Measurements from ENCODE around the gene PLPP7. TPM values are rescaled to one million over a fixed set of nuclear protein-coding genes. Genes with fewer than 3 reads are reported as not detected.
"Not testable (repeated sequence)": the region's sequence is repeated elsewhere in the genome, so short reads cannot be mapped to it uniquely, and the experiment has no call there.

The PLPP7 gene
- polyA plus RNA-seq, 1 donor (not counting 4 experiments of a cell fraction or from before 2014, with no cell fraction given): not detected

DNA sequence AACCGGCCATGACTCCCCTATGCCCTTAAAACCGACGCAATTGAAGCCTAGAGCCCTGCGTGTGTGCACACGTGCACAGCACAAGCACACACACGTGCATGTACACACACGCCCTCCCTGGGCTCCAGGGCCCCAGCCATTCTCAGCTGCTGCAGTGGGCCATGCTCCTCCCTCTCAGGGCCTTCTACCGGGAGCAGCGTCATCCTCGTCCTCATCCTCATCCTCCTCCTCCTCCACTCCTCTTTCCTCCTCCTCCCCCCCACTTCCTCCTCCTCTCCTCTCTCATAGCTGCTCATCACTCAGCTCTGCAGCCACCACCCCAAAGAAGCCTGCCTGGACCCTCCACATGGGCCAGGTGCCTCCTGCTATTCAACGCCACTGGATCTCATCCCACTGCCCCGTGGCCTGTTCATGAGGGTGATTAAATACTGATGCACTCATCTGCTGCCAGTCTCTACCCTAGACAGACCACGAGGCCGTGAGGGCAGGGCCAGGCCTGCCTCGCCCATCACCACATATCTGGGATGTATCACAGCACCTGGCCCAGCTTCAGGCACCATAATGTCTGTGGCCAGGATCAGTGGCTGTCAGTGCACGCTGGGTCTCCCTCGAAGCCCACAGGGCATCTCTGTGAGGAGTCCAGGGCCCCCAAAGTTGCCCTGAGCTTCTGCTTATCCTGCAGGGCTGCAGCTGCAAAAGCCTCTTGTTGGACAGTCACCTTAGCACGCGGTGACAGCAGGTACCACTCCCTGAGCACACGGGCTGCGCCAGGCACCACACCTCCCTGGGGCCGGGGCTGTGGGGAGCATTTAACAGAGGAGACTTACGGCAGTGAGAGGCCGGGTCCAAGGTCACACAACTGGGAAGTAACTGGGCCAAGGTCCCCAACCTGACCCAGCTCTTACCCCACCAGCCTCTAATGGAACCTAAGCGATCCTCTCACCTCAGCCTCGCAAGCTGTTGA, 23.0 kb upstream of the PLPP7 start:
- H3K79me2 ChIP-seq (ENCODE audit: control insufficient read depth, insufficient read depth, low read length): no peaks in the 10 kb centered on the region
- dilution Hi-C loops (cut with MboI; ENCODE audit: extremely low pct_ligation_motif_present, low sequenced_read_pairs): no loop called here
- H3K9me3 ChIP-seq (ENCODE audit: control insufficient read depth, low read depth, low read length): no peaks in the 10 kb centered on the region
- peak overlapping the region; percentile 31 for H3K9ac ChIP-seq (ENCODE audit: control insufficient read depth, extremely low read depth, insufficient read depth, low read length)
- H3K4me1 ChIP-seq (ENCODE audit: control insufficient read depth, extremely low read depth, insufficient read depth, low read length): peaks cover 13% of the 10 kb centered on the region
- H3K4me3 ChIP-seq (ENCODE audit: control insufficient read depth in 2 of 3, extremely low read depth in 1 of 3, insufficient read depth in 2 of 3, low read depth in 1 of 3, low read length in 3 of 3): no peak overlapping the region
- H2AFZ ChIP-seq (ENCODE audit: control insufficient read depth, low read length): peak overlapping the region; percentile 39
- H4K20me1 ChIP-seq (ENCODE audit: control insufficient read depth, extremely low read depth, insufficient read depth, low read length): no peaks in the 10 kb centered on the region
- H3K27me3 ChIP-seq (ENCODE audit: control insufficient read depth, extremely low read depth, insufficient read depth, low read length): no peaks in the 10 kb centered on the region
- peak overlapping the region; percentile 1 for H3K4me2 ChIP-seq (ENCODE audit: control insufficient read depth, extremely low read depth, insufficient read depth, low read depth, low read length)
- DNase-seq (ENCODE audit: low read depth, low spot score): peak; percentile 38
- H3K9me1 ChIP-seq (ENCODE audit: control insufficient read depth, extremely low read depth, insufficient read depth, low read length): no peaks in the 10 kb centered on the region
- H3K36me3 ChIP-seq (ENCODE audit: control insufficient read depth in 2 of 2, extremely low read depth in 1 of 2, insufficient read depth in 2 of 2, low read length in 2 of 2): no peaks in the 10 kb centered on the region
- no peak for TF ChIP-seq EZH2 (IDR thresholded peaks at IDR 0.05; ENCODE audit: low read length)
- H3K27ac ChIP-seq (ENCODE audit: control insufficient read depth, insufficient read depth, low read length): peak overlapping the region; percentile 18
- no peak for FAIRE-seq

GRCh38 chr9:131270171-131271015, 19.1 kb upstream of the PLPP7 start:
- H3K27ac ChIP-seq (ENCODE audit: control insufficient read depth, insufficient read depth, low read length): no peak overlapping the region
- H3K4me2 ChIP-seq (ENCODE audit: control insufficient read depth, extremely low read depth, insufficient read depth, low read depth, low read length): no peak overlapping the region
- dilution Hi-C loops (cut with MboI; ENCODE audit: extremely low pct_ligation_motif_present, low sequenced_read_pairs): no loop called here
- peaks cover 13% of the 10 kb centered on the region for H3K4me1 ChIP-seq (ENCODE audit: control insufficient read depth, extremely low read depth, insufficient read depth, low read length)
- no peak overlapping the region for H3K4me3 ChIP-seq (ENCODE audit: control insufficient read depth in 2 of 3, extremely low read depth in 1 of 3, insufficient read depth in 2 of 3, low read depth in 1 of 3, low read length in 3 of 3)
- H3K9me1 ChIP-seq (ENCODE audit: control insufficient read depth, extremely low read depth, insufficient read depth, low read length): no peaks in the 10 kb centered on the region
- H2AFZ ChIP-seq (ENCODE audit: control insufficient read depth, low read length): no peak overlapping the region
- FAIRE-seq: no peak
- H3K79me2 ChIP-seq (ENCODE audit: control insufficient read depth, insufficient read depth, low read length): no peaks in the 10 kb centered on the region
- no peaks in the 10 kb centered on the region for H3K36me3 ChIP-seq (ENCODE audit: control insufficient read depth in 2 of 2, extremely low read depth in 1 of 2, insufficient read depth in 2 of 2, low read length in 2 of 2)
- H3K9me3 ChIP-seq (ENCODE audit: control insufficient read depth, low read depth, low read length): no peaks in the 10 kb centered on the region
- peaks cover 5% of the 10 kb centered on the region for H3K27me3 ChIP-seq (ENCODE audit: control insufficient read depth, extremely low read depth, insufficient read depth, low read length)
- no peaks in the 10 kb centered on the region for H4K20me1 ChIP-seq (ENCODE audit: control insufficient read depth, extremely low read depth, insufficient read depth, low read length)
- DNase-seq (ENCODE audit: low read depth, low spot score): no peak
- no peak for TF ChIP-seq EZH2 (IDR thresholded peaks at IDR 0.05; ENCODE audit: low read length)
- TF ChIP-seq, protein P1, sequence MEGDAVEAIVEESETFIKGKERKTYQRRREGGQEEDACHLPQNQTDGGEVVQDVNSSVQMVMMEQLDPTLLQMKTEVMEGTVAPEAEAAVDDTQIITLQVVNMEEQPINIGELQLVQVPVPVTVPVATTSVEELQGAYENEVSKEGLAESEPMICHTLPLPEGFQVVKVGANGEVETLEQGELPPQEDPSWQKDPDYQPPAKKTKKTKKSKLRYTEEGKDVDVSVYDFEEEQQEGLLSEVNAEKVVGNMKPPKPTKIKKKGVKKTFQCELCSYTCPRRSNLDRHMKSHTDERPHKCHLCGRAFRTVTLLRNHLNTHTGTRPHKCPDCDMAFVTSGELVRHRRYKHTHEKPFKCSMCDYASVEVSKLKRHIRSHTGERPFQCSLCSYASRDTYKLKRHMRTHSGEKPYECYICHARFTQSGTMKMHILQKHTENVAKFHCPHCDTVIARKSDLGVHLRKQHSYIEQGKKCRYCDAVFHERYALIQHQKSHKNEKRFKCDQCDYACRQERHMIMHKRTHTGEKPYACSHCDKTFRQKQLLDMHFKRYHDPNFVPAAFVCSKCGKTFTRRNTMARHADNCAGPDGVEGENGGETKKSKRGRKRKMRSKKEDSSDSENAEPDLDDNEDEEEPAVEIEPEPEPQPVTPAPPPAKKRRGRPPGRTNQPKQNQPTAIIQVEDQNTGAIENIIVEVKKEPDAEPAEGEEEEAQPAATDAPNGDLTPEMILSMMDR (optimal IDR thresholded peaks at IDR 0.05 in 1 of 3, IDR thresholded peaks at IDR 0.05 in 1 of 3, conservative IDR thresholded peaks at IDR 0.05 in 1 of 3; ENCODE audit: extremely low read depth in 1 of 3, insufficient read depth in 2 of 3, low read length in 3 of 3): no peak
- no peak overlapping the region for H3K9ac ChIP-seq (ENCODE audit: control insufficient read depth, extremely low read depth, insufficient read depth, low read length)

DNA sequence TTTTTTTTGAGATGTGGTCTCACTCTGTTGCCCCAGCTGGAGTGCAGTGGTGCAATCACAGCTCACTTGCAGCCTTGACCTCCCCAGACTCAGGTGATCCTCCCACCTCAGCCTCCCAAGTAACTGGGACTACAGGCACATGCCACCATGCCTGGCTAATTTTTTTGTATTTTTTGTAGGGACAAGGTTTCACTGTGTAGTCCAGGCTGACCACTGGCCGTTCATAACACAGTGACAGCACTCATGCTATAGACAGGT, 18.6 kb upstream of the PLPP7 start:
- DNase-seq (ENCODE audit: low read depth, low spot score); H3K27ac ChIP-seq (ENCODE audit: control insufficient read depth, insufficient read depth, low read length); H3K9me3 ChIP-seq (ENCODE audit: control insufficient read depth, low read depth, low read length); H3K36me3 ChIP-seq (ENCODE audit: control insufficient read depth in 2 of 2, extremely low read depth in 1 of 2, insufficient read depth in 2 of 2, low read length in 2 of 2); H3K9me1 ChIP-seq (ENCODE audit: control insufficient read depth, extremely low read depth, insufficient read depth, low read length); FAIRE-seq; H4K20me1 ChIP-seq (ENCODE audit: control insufficient read depth, extremely low read depth, insufficient read depth, low read length); H3K79me2 ChIP-seq (ENCODE audit: control insufficient read depth, insufficient read depth, low read length); dilution Hi-C loops (cut with MboI; ENCODE audit: extremely low pct_ligation_motif_present, low sequenced_read_pairs); H3K4me2 ChIP-seq (ENCODE audit: control insufficient read depth, extremely low read depth, insufficient read depth, low read depth, low read length); H2AFZ ChIP-seq (ENCODE audit: control insufficient read depth, low read length); H3K4me3 ChIP-seq (ENCODE audit: control insufficient read depth in 2 of 3, extremely low read depth in 1 of 3, insufficient read depth in 2 of 3, low read depth in 1 of 3, low read length in 3 of 3); H3K9ac ChIP-seq (ENCODE audit: control insufficient read depth, extremely low read depth, insufficient read depth, low read length): not testable (repeated sequence)
- H3K27me3 ChIP-seq (ENCODE audit: control insufficient read depth, extremely low read depth, insufficient read depth, low read length): peaks cover 10% of the 10 kb centered on the region
- H3K4me1 ChIP-seq (ENCODE audit: control insufficient read depth, extremely low read depth, insufficient read depth, low read length): peaks cover 10% of the 10 kb centered on the region

All from keratinocyte (primary cell).